Mammary epithelial cell (primary cell): ENCODE results near the gene TXK.

Experiments used
- CTCF ChIP-seq, 2 donors: IDR thresholded peaks in 1 of 2; conservative IDR thresholded peaks in 1 of 2; 2 replicates each; pipeline ENCODE4 v1.5.1; 2011 to 2012; ENCODE audit warnings: inconsistent platforms in 2 of 2, low read length in 2 of 2, mild to moderate bottlenecking in 2 of 2, control low read depth in 1 of 2, low read depth in 1 of 2; ENCODE audit not compliant: insufficient read depth in 1 of 2; ENCODE audit errors: extremely low read depth in 1 of 2
- EZH2 ChIP-seq: IDR thresholded peaks from 2 replicates; pipeline ENCODE4 v1.6.1; 2012; ENCODE audit warnings: low read length, inconsistent platforms, borderline replicate concordance

- TF ChIP-seq CTCF (conservative IDR thresholded peaks at IDR 0.05 in 1 of 2, IDR thresholded peaks at IDR 0.05 in 1 of 2; ENCODE audit: extremely low read depth in 1 of 2, insufficient read depth in 1 of 2, low read depth in 1 of 2, low read length in 2 of 2) (no peak), EZH2 (no peak)
Measured at GRCh38 chr4:48047421-48047844, 86.6 kb downstream of the TXK start.
